OCI-M2 (cell line): ENCODE data around the gene AGMO.
"Not testable (repeated sequence)": the region's sequence is repeated elsewhere in the genome, so short reads cannot be mapped to it uniquely, and the experiment has no call there.

ENCODE experiments used
- DNase-seq: peaks from one replicate; lab custom pipeline; 2025; ENCODE audit not compliant: unreplicated experiment; lab: John Stamatoyannopoulos, UW

AGMO gene

GRCh38 chr7:15332956-15333355 is 228.9 kb downstream of the AGMO start:
- no peak for DNase-seq

DNA sequence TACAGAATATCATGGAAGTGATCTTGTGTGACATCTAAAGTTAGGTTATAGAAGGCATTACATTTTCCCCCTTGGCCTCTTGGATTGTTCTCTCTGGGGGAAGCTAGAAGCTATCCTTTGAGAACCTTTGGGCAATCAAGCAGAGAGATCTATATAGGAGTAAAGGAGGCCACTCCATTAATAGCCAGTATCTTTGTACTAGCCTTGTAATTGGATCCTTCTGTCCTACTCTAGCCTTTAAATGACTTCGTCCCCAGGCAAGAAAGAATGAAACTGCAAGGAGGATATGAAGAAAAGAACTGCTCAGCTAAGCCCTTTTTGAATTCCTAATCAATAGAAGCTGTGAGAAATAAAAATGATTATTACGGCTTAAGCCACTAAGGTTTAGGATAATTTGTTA is 230.9 kb downstream of the AGMO start:
- DNase-seq = no peak

GRCh38 chr7:15327001-15327400 is 234.8 kb downstream of the AGMO start:
- DNase-seq = no peak

- DNase-seq = no peak
Measured at GRCh38 chr7:15326044-15326644, 235.7 kb downstream of the AGMO start.

DNA sequence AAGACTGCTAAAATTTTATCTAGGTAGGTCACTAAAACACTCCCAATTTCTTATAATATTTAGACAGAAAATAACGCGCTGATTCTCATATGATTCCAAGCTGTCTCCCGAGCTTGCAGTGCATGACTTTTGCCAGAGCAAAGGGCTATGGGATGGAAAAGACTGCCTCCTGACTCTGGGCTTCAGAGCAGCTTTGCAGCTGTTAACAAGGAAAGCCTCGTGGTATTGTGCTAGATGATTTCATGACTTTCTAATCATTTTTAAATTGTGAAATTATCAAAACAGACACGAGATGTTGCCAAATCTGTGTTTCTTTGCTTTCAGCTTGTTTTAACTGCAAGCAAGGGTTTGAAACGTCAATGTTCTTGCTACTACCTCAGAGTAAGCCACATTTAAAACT is 238.3 kb downstream of the AGMO start:
- no peak for DNase-seq

- no peak for DNase-seq
Measured at GRCh38 chr7:15317215-15317614, 244.6 kb downstream of the AGMO start.

GRCh38 chr7:15315678-15316077 is 246.1 kb downstream of the AGMO start:
- no peak for DNase-seq

DNA sequence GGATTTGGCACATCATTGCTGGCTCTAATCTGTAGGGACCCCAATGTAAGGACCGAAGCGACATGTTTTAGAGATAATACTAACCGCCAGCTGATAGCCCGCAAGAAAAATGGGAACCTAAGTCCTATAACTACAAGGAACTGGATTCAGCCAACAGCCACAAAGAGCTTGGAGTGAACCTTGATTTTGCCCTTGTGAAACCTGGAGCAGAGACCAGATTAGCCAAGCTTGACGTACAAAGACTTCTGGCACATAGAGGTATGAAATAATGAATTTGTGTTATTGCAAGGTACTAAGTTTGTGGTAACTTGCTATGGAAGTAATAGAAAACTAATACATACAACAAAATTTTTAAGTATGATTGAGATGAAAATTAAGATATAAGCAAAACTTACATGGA is 246.9 kb downstream of the AGMO start:
- DNase-seq = no peak

DNA sequence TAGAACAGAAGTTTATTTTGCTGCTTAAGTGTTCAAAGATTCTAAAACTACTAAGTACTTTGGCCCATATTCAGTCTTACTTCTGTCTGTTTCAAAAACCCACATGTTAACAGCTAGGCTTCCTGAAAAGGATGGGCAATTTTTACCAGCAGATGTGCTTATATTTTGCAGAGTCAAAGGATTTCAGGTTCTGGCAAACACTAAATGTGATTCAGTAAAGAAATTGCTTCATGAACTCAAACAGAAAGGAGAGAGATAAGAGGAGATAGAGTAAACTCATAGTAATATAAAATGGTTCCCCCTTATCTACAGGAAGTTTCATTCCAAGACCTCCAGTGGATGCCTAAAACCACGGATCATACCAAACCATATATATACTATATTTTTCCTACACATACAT is 248.5 kb downstream of the AGMO start:
- no peak for DNase-seq

- no peak for DNase-seq
Measured at GRCh38 chr7:15309872-15310271, 251.9 kb downstream of the AGMO start.

GRCh38 chr7:15308821-15309220 is 253.0 kb downstream of the AGMO start:
- DNase-seq = no peak

GRCh38 chr7:15306296-15306695 is 255.5 kb downstream of the AGMO start:
- DNase-seq = no peak

- no peak for DNase-seq
Measured at GRCh38 chr7:15305002-15305600, 256.7 kb downstream of the AGMO start.

DNA sequence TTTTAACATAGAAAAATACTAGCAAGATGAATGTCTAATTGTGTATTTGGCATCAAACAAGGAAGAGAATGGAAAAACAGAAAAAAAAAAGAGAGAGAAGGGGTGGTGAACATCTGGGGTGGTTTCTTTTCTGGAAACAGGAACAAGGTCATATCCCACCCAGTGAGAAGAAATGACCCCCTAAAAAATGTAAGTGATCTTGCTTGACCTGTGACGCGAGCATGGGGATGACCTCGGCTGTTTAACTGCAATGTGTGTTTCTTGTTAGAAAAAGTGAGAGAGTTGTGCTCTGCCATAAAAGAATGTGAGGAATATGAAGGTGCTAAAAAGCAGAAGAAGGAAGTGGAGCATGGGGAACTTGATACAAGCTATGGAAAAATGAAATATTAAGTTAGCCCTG is 258.5 kb downstream of the AGMO start:
- DNase-seq = no peak

DNA sequence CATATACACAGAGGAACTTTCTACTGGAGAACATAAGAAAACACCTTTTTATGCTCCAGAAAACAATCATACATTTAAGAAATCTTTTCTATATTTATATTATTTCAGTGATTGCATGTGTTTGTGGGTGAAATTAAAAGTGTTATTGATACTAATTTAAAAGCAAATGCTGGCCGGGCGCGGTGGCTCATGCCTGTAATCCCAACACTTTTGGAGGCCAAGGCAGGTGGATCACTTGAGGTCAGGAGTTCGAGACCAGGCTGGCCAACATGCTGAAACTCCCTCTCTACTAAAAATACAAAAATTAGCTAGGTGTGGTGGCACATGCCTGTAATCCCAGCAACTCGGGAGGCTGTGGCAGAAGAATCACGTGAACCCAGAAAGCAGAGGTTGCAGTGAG is 260.8 kb downstream of the AGMO start:
- not testable (repeated sequence) for DNase-seq

- DNase-seq = no peak
Measured at GRCh38 chr7:15292138-15292537, 269.7 kb downstream of the AGMO start.

DNA sequence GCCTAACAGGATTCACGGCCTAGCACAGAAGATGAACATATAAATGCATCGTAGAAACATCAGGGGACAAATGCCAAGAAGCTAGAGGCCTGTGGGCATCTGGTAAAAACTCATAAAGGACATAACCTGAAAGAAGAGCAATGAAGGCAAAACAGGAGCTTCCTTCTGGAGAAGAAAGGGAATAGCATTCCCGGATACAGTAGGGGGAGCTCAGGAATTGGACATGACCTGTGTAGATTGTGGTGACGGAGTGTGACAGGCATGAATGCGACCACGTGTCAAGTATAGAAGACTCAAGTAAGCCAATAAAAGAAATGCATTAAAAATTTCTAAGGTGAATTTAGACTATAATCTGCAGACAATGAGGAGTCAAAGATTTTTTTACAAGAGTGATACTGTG is 270.1 kb downstream of the AGMO start:
- no peak for DNase-seq

- no peak for DNase-seq
Measured at GRCh38 chr7:15288741-15289140, 273.1 kb downstream of the AGMO start.

DNA sequence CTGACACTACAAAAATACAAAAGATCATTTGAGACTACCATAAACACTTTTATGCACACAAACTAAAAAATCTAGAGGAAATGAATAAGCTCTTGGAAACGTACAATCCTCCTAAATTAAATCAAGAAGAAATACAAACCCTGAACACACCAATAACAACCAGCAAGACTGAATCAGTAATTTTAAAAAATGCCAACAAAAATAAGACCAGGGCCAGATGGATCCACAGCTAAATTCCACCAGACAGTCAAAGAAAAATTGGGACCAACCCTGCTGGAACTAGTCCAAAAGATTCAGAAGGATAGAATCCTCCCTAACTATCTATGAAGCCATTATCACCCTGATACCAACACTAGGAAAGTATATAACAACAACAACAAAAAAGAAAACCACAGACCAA is 277.4 kb downstream of the AGMO start:
- no peak for DNase-seq

- DNase-seq = no peak
Measured at GRCh38 chr7:15280078-15280733, 281.6 kb downstream of the AGMO start.

GRCh38 chr7:15279640-15280039 is 282.2 kb downstream of the AGMO start:
- DNase-seq = no peak

GRCh38 chr7:15257689-15258088 is 304.1 kb downstream of the AGMO start:
- DNase-seq = no peak

- DNase-seq = no peak
Measured at GRCh38 chr7:15252181-15252580, 309.6 kb downstream of the AGMO start.
